OCI-LY1 (cell line): ENCODE data around the gene APPBP2.
"Not testable (repeated sequence)": the region's sequence is repeated elsewhere in the genome, so short reads cannot be mapped to it uniquely, and the experiment has no call there.

Experiments
- CTCF ChIP-seq: fragments of 200-600 bp; sonication (generic), shearing (Covaris generic); IDR thresholded peaks from 2 replicates; pipeline ENCODE4 v1.5.1; 2017; ENCODE audit warnings: mild to moderate bottlenecking, antibody characterized with exemption, low read length, moderate library complexity, mixed read lengths
- EZH2 ChIP-seq: fragments of 200-600 bp; sonication (generic), shearing (Covaris generic); IDR thresholded peaks from 2 replicates; pipeline ENCODE4 v1.8.0; 2017; ENCODE audit warnings: borderline replicate concordance, mixed run types, mild to moderate bottlenecking, antibody characterized with exemption, low read length, moderate library complexity, mixed read lengths

GRCh38 chr17:60515683-60516082 is 10.4 kb downstream of the APPBP2 start:
- not testable (repeated sequence) for TF ChIP-seq CTCF, EZH2
